AG04450 (cell line): ENCODE results near the gene CDC42EP5. TPM values are rescaled to one million over a fixed set of nuclear protein-coding genes. Genes with fewer than 3 reads are reported as not detected.

Source experiments
- CTCF ChIA-PET: fragments of 300-600, 350-600 bp; formaldehyde crosslinking; extraction: SDS; loops from one replicate; lab custom pipeline; 2022; ENCODE audit warnings: antibody characterized with exemption, inconsistent platforms; lab: Charles Lee
- POLR2A ChIA-PET: fragments of 350-600 bp; formaldehyde crosslinking; extraction: SDS; loops from one replicate; lab custom pipeline; 2021; ENCODE audit warnings: antibody characterized with exemption, inconsistent platforms; lab: Yijun Ruan, JAX
- DNase-seq: peaks from one replicate; pipeline ENCODE4 v3.0.0-alpha.2; 2011; ENCODE audit warnings: low read depth, low spot score
- H3K27ac ChIP-seq: one replicate; pipeline ENCODE4 v1.5.1; 2012; ENCODE audit warnings: low read depth, low read length, control low read depth
- H3K27me3 ChIP-seq: one replicate; pipeline ENCODE4 v1.6.0; 2012; ENCODE audit warnings: low read length; ENCODE audit not compliant: control insufficient read depth, insufficient read depth
- H3K4me3 ChIP-seq: 2 replicates; pipeline ENCODE4 v1.5.1; 2011; ENCODE audit warnings: mild to moderate bottlenecking, low read depth, low read length, control low read depth
- H3K9me3 ChIP-seq: 2 replicates; pipeline ENCODE4 v1.5.1; 2012; ENCODE audit warnings: low read length; ENCODE audit not compliant: control insufficient read depth, insufficient read depth
- polyA plus RNA-seq: library from polyadenylated mRNA; depleted of rRNA; stranded (reverse); fragments of >200 nt; gene quantifications from 2 replicates; pipeline ENCODE4 v1.2.3, GENCODE V29; 2011
- TF ChIP-seq, protein P1 (sequence below): IDR thresholded peaks from 2 replicates; pipeline ENCODE4 v1.5.1; 2011; ENCODE audit warnings: low read depth, low read length, control low read depth, inconsistent platforms

CDC42EP5 gene
- polyA plus RNA-seq, 1 experiment, result 12.3 TPM

GRCh38 chr19:54457773-54458647 is 15.1 kb downstream of the CDC42EP5 start:
- ChIA-PET POLR2A (interaction anchor here (6.7 kb wide), 1 partner anchor 8 kb away, joined by 87 read pairs; the partner anchor contains the start of gene LENG8), CTCF (interaction anchor here (0.5 kb wide), 1 partner anchor 23 kb away, joined by 3 read pairs; no protein-coding TSS in a partner anchor)
- no peak for DNase-seq
- Histone ChIP-seq H3K9me3 (no peaks in the 10 kb centered on the region; the same call in 1 of the 2 replicates), H3K27me3 (no peaks in the 10 kb centered on the region), H3K4me3 (no peak overlapping the region), H3K27ac (no peak overlapping the region)
- TF ChIP-seq, protein P1, sequence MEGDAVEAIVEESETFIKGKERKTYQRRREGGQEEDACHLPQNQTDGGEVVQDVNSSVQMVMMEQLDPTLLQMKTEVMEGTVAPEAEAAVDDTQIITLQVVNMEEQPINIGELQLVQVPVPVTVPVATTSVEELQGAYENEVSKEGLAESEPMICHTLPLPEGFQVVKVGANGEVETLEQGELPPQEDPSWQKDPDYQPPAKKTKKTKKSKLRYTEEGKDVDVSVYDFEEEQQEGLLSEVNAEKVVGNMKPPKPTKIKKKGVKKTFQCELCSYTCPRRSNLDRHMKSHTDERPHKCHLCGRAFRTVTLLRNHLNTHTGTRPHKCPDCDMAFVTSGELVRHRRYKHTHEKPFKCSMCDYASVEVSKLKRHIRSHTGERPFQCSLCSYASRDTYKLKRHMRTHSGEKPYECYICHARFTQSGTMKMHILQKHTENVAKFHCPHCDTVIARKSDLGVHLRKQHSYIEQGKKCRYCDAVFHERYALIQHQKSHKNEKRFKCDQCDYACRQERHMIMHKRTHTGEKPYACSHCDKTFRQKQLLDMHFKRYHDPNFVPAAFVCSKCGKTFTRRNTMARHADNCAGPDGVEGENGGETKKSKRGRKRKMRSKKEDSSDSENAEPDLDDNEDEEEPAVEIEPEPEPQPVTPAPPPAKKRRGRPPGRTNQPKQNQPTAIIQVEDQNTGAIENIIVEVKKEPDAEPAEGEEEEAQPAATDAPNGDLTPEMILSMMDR, result no peak

GRCh38 chr19:54456423-54457373 is 16.4 kb downstream of the CDC42EP5 start:
- CTCF ChIA-PET, result no interaction called here
- POLR2A ChIA-PET, result no interaction called here
- Histone ChIP-seq H3K27me3 (no peaks in the 10 kb centered on the region), H3K4me3 (no peak overlapping the region), H3K27ac (no peak overlapping the region), H3K9me3 (no peaks in the 10 kb centered on the region; the same call in 1 of the 2 replicates)
- DNase-seq, result no peak
- TF ChIP-seq, protein P1, result no peak

DNA sequence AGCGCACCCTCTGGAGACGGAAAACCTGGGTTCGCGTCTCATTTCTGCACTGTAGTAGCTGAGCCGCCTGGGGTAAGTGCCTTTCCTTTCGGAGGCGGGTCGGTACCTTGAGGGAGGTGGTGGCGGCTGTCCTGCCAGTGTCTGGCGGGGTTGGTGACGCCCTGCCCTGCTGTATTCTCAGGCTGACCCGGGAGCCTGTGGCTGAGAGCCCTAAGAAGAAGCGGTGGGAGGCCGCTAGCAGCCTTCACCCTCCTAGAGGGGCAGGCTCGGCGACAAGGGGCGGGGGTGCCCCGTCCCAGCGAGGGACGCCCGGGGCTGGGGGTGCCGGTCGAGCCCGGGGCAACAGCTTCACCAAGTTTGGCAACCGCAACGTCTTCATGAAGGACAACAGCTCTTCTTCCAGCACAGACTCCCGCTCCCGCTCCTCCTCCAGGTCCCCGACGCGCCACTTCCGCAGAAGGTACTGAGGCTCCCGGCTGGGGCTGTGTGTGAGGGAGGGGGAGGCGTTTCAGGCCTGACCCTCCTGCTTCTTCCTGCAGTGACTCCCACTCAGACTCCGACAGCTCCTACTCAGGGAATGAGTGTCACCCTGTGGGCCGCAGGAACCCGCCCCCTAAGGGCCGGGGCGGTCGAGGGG is 17.2 kb downstream of the CDC42EP5 start:
- DNase-seq, result no peak
- ChIA-PET CTCF (no interaction called here), POLR2A (no interaction called here)
- Histone ChIP-seq H3K9me3 (no peaks in the 10 kb centered on the region; the same call in 1 of the 2 replicates), H3K27ac (no peak overlapping the region), H3K27me3 (no peaks in the 10 kb centered on the region), H3K4me3 (no peak overlapping the region)
- TF ChIP-seq, protein P1, result no peak

- Histone ChIP-seq H3K27me3 (no peaks in the 10 kb centered on the region), H3K4me3 (no peak overlapping the region), H3K27ac (no peak overlapping the region), H3K9me3 (no peaks in the 10 kb centered on the region; the same call in 1 of the 2 replicates)
- POLR2A ChIA-PET, result no interaction called here
- TF ChIP-seq, protein P1, result no peak
- CTCF ChIA-PET, result interaction anchor here (1.2 kb wide), 1 partner anchor 23 kb away, joined by 3 read pairs; no protein-coding TSS in a partner anchor
- DNase-seq, result no peak
Measured at GRCh38 chr19:54454781-54455675, 18.1 kb downstream of the CDC42EP5 start.
